Measurements from ENCODE around the gene ZHX3.

ZHX3 gene

GRCh38 chr20:41145317-41145716 lies 172.2 kb downstream of the ZHX3 start:
- Histone ChIP-seq H3K27ac (replicated peaks) (no peak overlapping the region), H3K27me3 (ENCODE audit: insufficient read depth, poor library complexity, severe bottlenecking) (no peaks in the 10 kb centered on the region), H3K4me3 (replicated peaks; ENCODE audit: insufficient read depth, low read length) (no peak overlapping the region)
- DNase-seq (ENCODE audit: low read depth in 1 of 2, low spot score in 1 of 2) = no peak
- no peak for TF ChIP-seq REST (IDR thresholded peaks at IDR 0.05; ENCODE audit: insufficient replicate concordance, low read depth)
- TF ChIP-seq GABPA (IDR thresholded peaks at IDR 0.05; ENCODE audit: low read depth) = no peak
- no peak for TF ChIP-seq POLR2AphosphoS5 (IDR thresholded peaks at IDR 0.05; ENCODE audit: low read depth)
- TF ChIP-seq SPI1 (IDR thresholded peaks at IDR 0.05; ENCODE audit: borderline replicate concordance, low read depth) = no peak
- TF ChIP-seq CTCF (IDR thresholded peaks at IDR 0.05; ENCODE audit: insufficient read depth, low read length) = no peak

GRCh38 chr20:41143354-41143753 lies 174.2 kb downstream of the ZHX3 start:
- DNase-seq (ENCODE audit: low read depth in 1 of 2, low spot score in 1 of 2) = no peak
- Histone ChIP-seq H3K4me3 (replicated peaks; ENCODE audit: insufficient read depth, low read length) (no peak overlapping the region), H3K27ac (replicated peaks) (no peak overlapping the region), H3K27me3 (ENCODE audit: insufficient read depth, poor library complexity, severe bottlenecking) (no peaks in the 10 kb centered on the region)
- TF ChIP-seq SPI1 (IDR thresholded peaks at IDR 0.05; ENCODE audit: borderline replicate concordance, low read depth) (no peak), CTCF (IDR thresholded peaks at IDR 0.05; ENCODE audit: insufficient read depth, low read length) (no peak), POLR2AphosphoS5 (IDR thresholded peaks at IDR 0.05; ENCODE audit: low read depth) (no peak), GABPA (IDR thresholded peaks at IDR 0.05; ENCODE audit: low read depth) (no peak), REST (IDR thresholded peaks at IDR 0.05; ENCODE audit: insufficient replicate concordance, low read depth) (no peak)

GRCh38 chr20:41142919-41143318 lies 174.6 kb downstream of the ZHX3 start:
- DNase-seq (ENCODE audit: low read depth in 1 of 2, low spot score in 1 of 2) = peak in 1 of 2 experiments; percentile 43
- no peak overlapping the region for H3K27ac ChIP-seq (replicated peaks)
- no peak overlapping the region for H3K4me3 ChIP-seq (replicated peaks; ENCODE audit: insufficient read depth, low read length)
- peaks cover 3% of the 10 kb centered on the region for H3K27me3 ChIP-seq (ENCODE audit: insufficient read depth, poor library complexity, severe bottlenecking)
- TF ChIP-seq CTCF (IDR thresholded peaks at IDR 0.05; ENCODE audit: insufficient read depth, low read length) (no peak), SPI1 (IDR thresholded peaks at IDR 0.05; ENCODE audit: borderline replicate concordance, low read depth) (peak; percentile 87)

- H3K27ac ChIP-seq (replicated peaks) = no peak overlapping the region
- peaks cover 6% of the 10 kb centered on the region for H3K27me3 ChIP-seq (ENCODE audit: insufficient read depth, poor library complexity, severe bottlenecking)
- TF ChIP-seq REST (IDR thresholded peaks at IDR 0.05; ENCODE audit: insufficient replicate concordance, low read depth) = no peak
- no peak for DNase-seq (ENCODE audit: low read depth in 1 of 2, low spot score in 1 of 2)
- no peak overlapping the region for H3K4me3 ChIP-seq (replicated peaks; ENCODE audit: insufficient read depth, low read length)
Observed at GRCh38 chr20:41142245-41142644, 175.3 kb downstream of the ZHX3 start.
